Mesendoderm (in vitro differentiated cells): ENCODE measurements around the gene OTX1.
A peak's percentile ranks its signal among the peaks of the same experiment; 100 is the strongest.

Experiments
- DNase-seq: peaks from one replicate; pipeline ENCODE4 v3.0.0; 2013
- H2AK5ac ChIP-seq: 2 replicates; pipeline ENCODE4 v1.6.1; 2013; ENCODE audit warnings: low read length, inconsistent platforms
- H2BK120ac ChIP-seq: 2 replicates; pipeline ENCODE4 v1.6.1; 2013; ENCODE audit warnings: low read depth, mild to moderate bottlenecking, low read length, moderate library complexity, mixed read lengths
- H2BK15ac ChIP-seq: replicated peaks from 2 replicates; pipeline ENCODE4 v1.6.1; 2013; ENCODE audit warnings: low read depth, mild to moderate bottlenecking, moderate library complexity
- H2BK5ac ChIP-seq: 2 replicates; pipeline ENCODE4 v1.6.1; 2013; ENCODE audit warnings: low read length, inconsistent platforms
- H3K18ac ChIP-seq: 2 replicates; pipeline ENCODE4 v1.6.1; 2013; ENCODE audit warnings: mild to moderate bottlenecking, low read length, mixed read lengths
- H3K23ac ChIP-seq: one replicate; pipeline ENCODE4 v1.6.1; 2013; ENCODE audit warnings: low read length
- H3K27ac ChIP-seq: 2 replicates; pipeline ENCODE4 v1.5.1; 2013; ENCODE audit warnings: low read depth, mild to moderate bottlenecking, inconsistent platforms, low read length, moderate library complexity
- H3K27me3 ChIP-seq: 2 replicates; pipeline ENCODE4 v1.6.1; 2013; ENCODE audit warnings: low read length, control low read depth, mild to moderate bottlenecking, inconsistent platforms; ENCODE audit not compliant: insufficient read depth, poor library complexity
- H3K36me3 ChIP-seq: 2 replicates; pipeline ENCODE4 v1.6.1; 2013; ENCODE audit warnings: low read length, inconsistent platforms; ENCODE audit not compliant: control insufficient read depth, insufficient read depth
- H3K4ac ChIP-seq: one replicate; pipeline ENCODE4 v1.6.1; 2013; ENCODE audit warnings: low read depth, mild to moderate bottlenecking, low read length, moderate library complexity
- H3K4me1 ChIP-seq: 2 replicates; pipeline ENCODE4 v1.6.1; 2013; ENCODE audit warnings: low read depth, low read length, inconsistent platforms; ENCODE audit not compliant: control insufficient read depth
- H3K4me2 ChIP-seq: 2 replicates; pipeline ENCODE4 v1.6.1; 2013; ENCODE audit warnings: low read length
- H3K4me3 ChIP-seq: 2 replicates; pipeline ENCODE4 v1.5.1; 2013; ENCODE audit warnings: mild to moderate bottlenecking, low read length
- H3K56ac ChIP-seq: one replicate; pipeline ENCODE4 v1.6.1; 2013; ENCODE audit warnings: low read length
- H3K79me1 ChIP-seq: 2 replicates; pipeline ENCODE4 v1.6.1; 2013; ENCODE audit warnings: low read length, inconsistent platforms
- H3K79me2 ChIP-seq: 2 replicates; pipeline ENCODE4 v1.6.1; 2013; ENCODE audit warnings: mild to moderate bottlenecking, low read length; ENCODE audit not compliant: control insufficient read depth, insufficient read depth
- H3K9ac ChIP-seq: 2 replicates; pipeline ENCODE4 v1.6.1; 2013; ENCODE audit warnings: low read length, inconsistent platforms
- H4K5ac ChIP-seq: one replicate; pipeline ENCODE4 v1.6.1; 2013; ENCODE audit warnings: low read length
- H4K8ac ChIP-seq: one replicate; pipeline ENCODE4 v1.6.1; 2013; ENCODE audit warnings: low read depth, mild to moderate bottlenecking, control low read depth, low read length, moderate library complexity
- WGBS: extraction: QIAGEN DNeasy Blood & Tissue Kit; methylation state at CpG from one replicate; pipeline ENCODE4 v1.1.7; 2013; ENCODE audit warnings: low lambda C conversion rate, missing lambda C conversion rate; ENCODE audit not compliant: insufficient coverage; ENCODE audit errors: extremely low coverage; 5-methylcytosine and 5-hydroxymethylcytosine counted together

The OTX1 gene

DNA sequence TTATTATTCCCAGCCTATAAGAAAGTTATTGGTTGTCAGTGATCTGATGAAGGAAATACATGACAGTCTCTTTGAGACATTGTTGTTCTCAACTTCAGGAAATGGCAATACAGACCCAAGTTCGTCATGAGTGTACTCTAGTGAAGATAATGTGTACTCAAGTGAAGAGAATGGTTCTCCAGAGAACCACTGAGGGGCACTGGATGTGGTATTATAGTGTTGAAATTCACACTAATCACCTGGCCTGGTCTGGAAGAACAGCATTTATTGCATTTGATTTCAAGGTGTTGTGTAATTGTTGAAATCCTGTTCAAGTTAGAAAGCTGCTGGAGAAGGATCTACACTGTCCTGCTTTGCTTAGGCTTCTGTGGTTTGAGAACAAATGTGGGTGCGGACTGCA is 23.4 kb upstream of the OTX1 start:
- Histone ChIP-seq H2BK5ac (no peak overlapping the region), H3K79me1 (no peaks in the 10 kb centered on the region), H3K79me2 (no peaks in the 10 kb centered on the region), H3K27me3 (no peaks in the 10 kb centered on the region), H4K8ac (no peak overlapping the region), H3K4me3 (no peak overlapping the region), H3K18ac (no peak overlapping the region), H3K4me1 (no peaks in the 10 kb centered on the region), H3K4ac (no peak overlapping the region), H2BK15ac (no peak overlapping the region), H3K23ac (no peak overlapping the region), H3K56ac (no peak overlapping the region), H2BK120ac (no peak overlapping the region), H3K36me3 (no peaks in the 10 kb centered on the region), H4K5ac (no peak overlapping the region), H3K9ac (no peak overlapping the region), H3K4me2 (no peak overlapping the region), H3K27ac (no peak overlapping the region), H2AK5ac (no peak overlapping the region)
- DNase-seq: no peak
- WGBS: no CpG with 5 or more reads among the region's 2 CpGs

DNA sequence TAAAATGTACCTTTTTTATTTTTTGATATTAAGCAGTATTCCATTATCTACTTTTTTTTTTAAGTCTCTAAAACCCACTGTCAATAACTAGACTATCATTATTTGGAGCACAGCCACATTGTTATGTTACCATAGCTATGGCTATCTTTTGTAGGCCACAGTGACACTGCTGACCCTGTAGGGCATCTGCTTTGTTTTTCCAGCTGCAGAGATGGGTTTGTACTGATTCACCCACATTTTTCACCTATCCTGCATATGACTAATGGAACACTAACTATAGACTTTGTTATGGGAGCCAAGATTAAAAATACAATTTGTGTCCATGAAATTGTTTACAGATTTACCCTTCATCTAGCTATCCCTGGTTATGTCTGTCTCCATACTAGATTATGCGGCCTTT is 21.6 kb upstream of the OTX1 start:
- no peaks in the 10 kb centered on the region for H3K36me3 ChIP-seq
- H3K4ac ChIP-seq: no peak overlapping the region
- H2BK5ac ChIP-seq: no peak overlapping the region
- no peak overlapping the region for H3K9ac ChIP-seq
- no peak overlapping the region for H2AK5ac ChIP-seq
- no peak overlapping the region for H2BK15ac ChIP-seq
- no peaks in the 10 kb centered on the region for H3K4me1 ChIP-seq
- no peak overlapping the region for H3K27ac ChIP-seq
- no peaks in the 10 kb centered on the region for H3K79me1 ChIP-seq
- H3K27me3 ChIP-seq: no peaks in the 10 kb centered on the region
- no peak overlapping the region for H3K4me3 ChIP-seq
- DNase-seq: no peak
- no peak overlapping the region for H4K8ac ChIP-seq
- no peak overlapping the region for H2BK120ac ChIP-seq
- no peak overlapping the region for H3K4me2 ChIP-seq
- H3K56ac ChIP-seq: no peak overlapping the region
- no CpG with 5 or more reads among the region's 1 CpG for WGBS
- H3K23ac ChIP-seq: no peak overlapping the region
- H3K18ac ChIP-seq: no peak overlapping the region
- no peaks in the 10 kb centered on the region for H3K79me2 ChIP-seq
- no peak overlapping the region for H4K5ac ChIP-seq

DNA sequence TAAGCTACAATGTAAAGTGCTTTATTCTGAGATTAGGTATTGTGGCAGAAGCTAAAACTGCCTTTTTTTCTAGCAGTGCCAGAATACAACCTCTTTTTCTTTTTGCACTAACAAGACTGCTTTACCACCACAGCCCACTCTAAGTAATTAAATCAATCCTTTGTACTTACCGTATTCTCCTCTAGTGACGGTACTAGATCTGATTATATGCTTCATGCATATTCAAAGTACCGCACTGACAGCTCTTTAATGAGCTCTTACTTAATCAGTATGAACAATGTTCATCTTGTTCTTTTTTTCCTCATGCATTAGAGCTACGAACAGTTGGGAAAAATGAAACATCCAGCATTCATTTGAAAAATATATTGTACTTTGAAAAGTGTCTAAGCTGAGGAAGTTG is 16.1 kb upstream of the OTX1 start:
- H3K9ac ChIP-seq: no peak overlapping the region
- H3K4me1 ChIP-seq: no peaks in the 10 kb centered on the region
- no peak overlapping the region for H3K18ac ChIP-seq
- peak; percentile 1 for DNase-seq
- no peaks in the 10 kb centered on the region for H3K27me3 ChIP-seq
- H2BK5ac ChIP-seq: no peak overlapping the region
- no peak overlapping the region for H3K4ac ChIP-seq
- no CpG with 5 or more reads among the region's 4 CpGs for WGBS
- H3K4me3 ChIP-seq: no peak overlapping the region
- H4K8ac ChIP-seq: no peak overlapping the region
- H4K5ac ChIP-seq: no peak overlapping the region
- H2AK5ac ChIP-seq: no peak overlapping the region
- no peaks in the 10 kb centered on the region for H3K79me1 ChIP-seq
- H3K27ac ChIP-seq: no peak overlapping the region
- H3K56ac ChIP-seq: no peak overlapping the region
- no peak overlapping the region for H2BK15ac ChIP-seq
- no peaks in the 10 kb centered on the region for H3K79me2 ChIP-seq
- H2BK120ac ChIP-seq: no peak overlapping the region
- H3K4me2 ChIP-seq: no peak overlapping the region
- H3K36me3 ChIP-seq: no peaks in the 10 kb centered on the region
- H3K23ac ChIP-seq: no peak overlapping the region

DNA sequence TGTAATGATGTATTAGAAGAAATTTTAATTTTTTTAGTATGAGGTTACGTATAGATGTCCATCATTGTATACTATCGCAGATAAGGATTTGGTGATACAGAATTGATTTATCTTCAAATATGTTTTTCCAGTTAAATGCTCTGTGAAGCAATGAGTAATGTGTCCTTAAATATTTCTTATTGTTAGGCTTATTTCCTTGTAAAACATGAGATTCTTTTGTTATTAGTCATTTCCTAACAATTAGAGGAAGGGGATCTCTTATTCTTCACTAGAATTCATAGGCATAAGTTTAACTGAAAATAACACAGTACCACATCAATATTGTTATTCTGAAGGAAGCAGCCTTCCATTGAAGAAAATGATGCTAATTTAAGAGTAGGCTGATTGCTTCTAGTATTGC is 15.5 kb upstream of the OTX1 start:
- Histone ChIP-seq H3K79me1 (no peaks in the 10 kb centered on the region), H4K8ac (no peak overlapping the region), H3K23ac (no peak overlapping the region), H2AK5ac (no peak overlapping the region), H3K27ac (no peak overlapping the region), H3K9ac (no peak overlapping the region), H3K4me1 (no peaks in the 10 kb centered on the region), H2BK120ac (no peak overlapping the region), H2BK5ac (no peak overlapping the region), H3K4me3 (no peak overlapping the region), H3K27me3 (no peaks in the 10 kb centered on the region), H3K18ac (no peak overlapping the region), H3K4me2 (no peak overlapping the region), H2BK15ac (no peak overlapping the region), H4K5ac (no peak overlapping the region), H3K36me3 (no peaks in the 10 kb centered on the region), H3K56ac (no peak overlapping the region), H3K4ac (no peak overlapping the region), H3K79me2 (no peaks in the 10 kb centered on the region)
- no peak for DNase-seq
- 100% methylated on average over 2 of the region's 2 CpGs for WGBS

DNA sequence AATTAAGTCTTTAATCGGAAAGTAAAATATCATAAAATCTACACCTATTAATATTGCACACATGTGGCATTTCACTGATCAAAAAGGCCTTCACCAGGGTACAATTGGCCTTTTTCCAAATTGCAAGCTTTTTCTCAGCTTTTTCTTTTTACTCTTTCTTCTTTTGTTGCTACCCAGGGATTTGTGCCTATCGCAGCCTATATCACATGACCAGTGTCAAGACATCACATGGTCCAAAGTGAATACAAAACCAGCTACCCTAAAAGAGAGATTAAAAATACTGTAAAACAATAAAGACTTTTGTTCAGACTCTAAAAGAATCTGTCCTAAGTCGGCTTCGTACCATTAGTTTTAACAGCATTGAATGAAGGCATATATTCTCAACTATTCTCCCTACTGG is 15.0 kb upstream of the OTX1 start:
- no peak overlapping the region for H2BK5ac ChIP-seq
- H2BK120ac ChIP-seq: no peak overlapping the region
- H4K8ac ChIP-seq: no peak overlapping the region
- no peaks in the 10 kb centered on the region for H3K4me1 ChIP-seq
- no peak overlapping the region for H3K4me3 ChIP-seq
- H3K9ac ChIP-seq: no peak overlapping the region
- no peak overlapping the region for H2AK5ac ChIP-seq
- H3K4me2 ChIP-seq: no peak overlapping the region
- H3K23ac ChIP-seq: no peak overlapping the region
- no CpG with 5 or more reads among the region's 4 CpGs for WGBS
- no peaks in the 10 kb centered on the region for H3K79me1 ChIP-seq
- H3K56ac ChIP-seq: no peak overlapping the region
- no peak overlapping the region for H3K18ac ChIP-seq
- no peaks in the 10 kb centered on the region for H3K27me3 ChIP-seq
- no peak overlapping the region for H2BK15ac ChIP-seq
- no peak overlapping the region for H4K5ac ChIP-seq
- no peak for DNase-seq
- no peaks in the 10 kb centered on the region for H3K79me2 ChIP-seq
- no peak overlapping the region for H3K4ac ChIP-seq
- no peak overlapping the region for H3K27ac ChIP-seq
- H3K36me3 ChIP-seq: no peaks in the 10 kb centered on the region

DNA sequence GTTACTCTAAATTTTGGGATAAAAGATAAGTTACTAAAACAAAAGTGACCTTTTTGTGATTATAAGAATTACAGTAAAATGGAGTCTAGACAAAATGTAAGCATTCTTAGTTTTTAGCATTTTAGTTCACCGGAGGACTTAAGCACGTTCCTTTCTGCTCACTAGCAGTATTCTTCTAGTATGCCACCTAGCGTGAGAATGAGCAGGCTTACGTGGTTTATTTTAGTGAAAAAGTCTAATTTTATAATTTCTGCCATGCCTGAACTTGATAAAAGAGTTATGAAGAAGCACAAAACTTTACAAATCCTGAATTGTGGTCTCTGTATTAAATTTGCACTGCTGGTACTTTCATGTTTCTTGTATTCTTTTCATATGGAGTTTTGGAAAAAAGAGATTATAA is 12.6 kb upstream of the OTX1 start:
- Histone ChIP-seq H4K8ac (no peak overlapping the region), H3K36me3 (no peaks in the 10 kb centered on the region), H3K4me2 (no peak overlapping the region), H2BK15ac (no peak overlapping the region), H3K23ac (no peak overlapping the region), H2AK5ac (no peak overlapping the region), H3K18ac (no peak overlapping the region), H3K9ac (no peak overlapping the region), H2BK5ac (no peak overlapping the region), H3K27me3 (no peaks in the 10 kb centered on the region), H3K4ac (no peak overlapping the region), H3K27ac (no peak overlapping the region), H3K4me1 (no peaks in the 10 kb centered on the region), H4K5ac (no peak overlapping the region), H3K56ac (no peak overlapping the region), H3K79me1 (no peaks in the 10 kb centered on the region), H3K79me2 (no peaks in the 10 kb centered on the region), H2BK120ac (no peak overlapping the region), H3K4me3 (no peak overlapping the region)
- WGBS: no CpG with 5 or more reads among the region's 4 CpGs
- DNase-seq: no peak
